Hepatocyte (in vitro differentiated cells): Measurements from ENCODE around the gene CACNA2D1. TPM values are rescaled to one million over a fixed set of nuclear protein-coding genes. Genes with fewer than 3 reads are reported as not detected.
A peak's percentile ranks its signal among the peaks of the same experiment; 100 is the strongest.

Experiments used
- DNase-seq: peaks from one replicate; pipeline ENCODE4 v3.0.0-alpha.2; 2016; ENCODE audit warnings: low spot score
- H2AFZ ChIP-seq: fragments of 200-600 bp; sonication (generic); 2 replicates; pipeline ENCODE4 v1.6.0; 2016; ENCODE audit warnings: antibody characterized with exemption, mild to moderate bottlenecking
- H3K27ac ChIP-seq: fragments of 200-600 bp; sonication (generic); 2 replicates; pipeline ENCODE4 v1.5.1; 2016; ENCODE audit warnings: mild to moderate bottlenecking
- H3K27me3 ChIP-seq: fragments of 200-600 bp; sonication (generic); 2 replicates; pipeline ENCODE4 v1.6.1; 2016
- H3K36me3 ChIP-seq: fragments of 200-600 bp; sonication (generic); replicated peaks from 2 replicates; pipeline ENCODE4 v1.5.1; 2016; ENCODE audit warnings: low read depth; ENCODE audit not compliant: insufficient read depth
- H3K4me1 ChIP-seq: fragments of 200-600 bp; sonication (generic); 2 replicates; pipeline ENCODE4 v1.5.1; 2016; ENCODE audit warnings: mild to moderate bottlenecking, moderate library complexity; ENCODE audit not compliant: insufficient read depth
- H3K4me2 ChIP-seq: fragments of 200-600 bp; sonication (generic); 2 replicates; pipeline ENCODE4 v1.6.0; 2016
- H3K4me3 ChIP-seq: fragments of 200-600 bp; sonication (generic); 2 replicates; pipeline ENCODE4 v1.5.1; 2016; ENCODE audit warnings: mild to moderate bottlenecking
- H3K79me2 ChIP-seq: fragments of 200-600 bp; sonication (generic); 2 replicates; pipeline ENCODE4 v1.6.0; 2017; ENCODE audit warnings: mild to moderate bottlenecking
- H3K9me2 ChIP-seq: fragments of 200-600 bp; sonication (generic); replicated peaks from 2 replicates; pipeline ENCODE4 v1.6.0; 2017; ENCODE audit warnings: mild to moderate bottlenecking; ENCODE audit not compliant: insufficient read depth
- H3K9me3 ChIP-seq: fragments of 200-600 bp; sonication (generic); 2 replicates; pipeline ENCODE4 v1.5.1; 2016; ENCODE audit warnings: low read depth, mild to moderate bottlenecking
- H4K20me1 ChIP-seq: fragments of 200-600 bp; sonication (generic); 2 replicates; pipeline ENCODE4 v1.6.0; 2016; ENCODE audit warnings: mild to moderate bottlenecking; ENCODE audit not compliant: insufficient read depth, poor library complexity, severe bottlenecking
- CTCF ChIP-seq: fragments of 200-600 bp; sonication (generic); IDR thresholded peaks from 2 replicates; pipeline ENCODE4 v1.5.1; 2016; ENCODE audit warnings: antibody characterized with exemption, mild to moderate bottlenecking; ENCODE audit not compliant: poor library complexity
- EZH2 ChIP-seq: fragments of 200-600 bp; sonication (generic); IDR thresholded peaks from 2 replicates; pipeline ENCODE4 v1.6.1; 2016; ENCODE audit warnings: antibody characterized with exemption, mild to moderate bottlenecking, borderline replicate concordance
- EZH2phosphoT487 ChIP-seq: fragments of 200-600 bp; sonication (generic); IDR thresholded peaks from one replicate; pipeline ENCODE4 v1.6.1; 2018; ENCODE audit warnings: antibody characterized with exemption, mild to moderate bottlenecking, low read depth, moderate library complexity; ENCODE audit not compliant: unreplicated experiment, severe bottlenecking
- WGBS: methylation state at CpG from one replicate; pipeline ENCODE4 v1.1.6; 2016; ENCODE audit warnings: low lambda C conversion rate; ENCODE audit errors: missing lambda C conversion rate; 5-methylcytosine and 5-hydroxymethylcytosine counted together
- polyA plus RNA-seq: library from polyadenylated mRNA; unstranded; fragments of >200 nt; fragmentation: Nextera tagmentation; extraction: Ambion mirVana; gene quantifications from 2 replicates; pipeline ENCODE4 v1.2.1, GENCODE V29; 2016
- total RNA-seq: library from RNA; depleted of rRNA; stranded (reverse); fragments of >200 nt; gene quantifications from 2 replicates; pipeline ENCODE4 v1.2.3, GENCODE V29; 2014

Gene CACNA2D1
- total and polyA plus RNA-seq, 2 experiments from 2014 or later = 3.1 to 18.9 TPM

- Histone ChIP-seq H3K27ac (no peak overlapping the region), H3K9me3 (no peaks in the 10 kb centered on the region), H3K4me2 (no peak overlapping the region), H3K9me2 (no peaks in the 10 kb centered on the region), H3K36me3 (no peaks in the 10 kb centered on the region), H3K79me2 (no peaks in the 10 kb centered on the region), H4K20me1 (no peaks in the 10 kb centered on the region), H3K4me1 (no peaks in the 10 kb centered on the region), H3K4me3 (no peak overlapping the region), H3K27me3 (no peaks in the 10 kb centered on the region), H2AFZ (no peak overlapping the region)
- no peak for DNase-seq
- TF ChIP-seq EZH2 = no peak
- TF ChIP-seq EZH2phosphoT487 = no peak
- no peak for TF ChIP-seq CTCF
These were observed 97.7 kb downstream of the CACNA2D1 start for GRCh38 chr7:82345886-82346285.

- no peaks in the 10 kb centered on the region for H3K9me3 ChIP-seq
- H3K36me3 ChIP-seq = no peaks in the 10 kb centered on the region
- no peaks in the 10 kb centered on the region for H3K79me2 ChIP-seq
- no peak for TF ChIP-seq EZH2phosphoT487
- no peak for TF ChIP-seq EZH2
- TF ChIP-seq CTCF = no peak
- H2AFZ ChIP-seq = no peak overlapping the region
- H3K27ac ChIP-seq = no peak overlapping the region
- no peaks in the 10 kb centered on the region for H4K20me1 ChIP-seq
- no peaks in the 10 kb centered on the region for H3K27me3 ChIP-seq
- no peak overlapping the region for H3K4me2 ChIP-seq
- no peaks in the 10 kb centered on the region for H3K4me1 ChIP-seq
- no peaks in the 10 kb centered on the region for H3K9me2 ChIP-seq
- DNase-seq = no peak
- WGBS = 50% methylated on average over 1 of the region's 1 CpG
- H3K4me3 ChIP-seq = no peak overlapping the region
These were observed 99.9 kb downstream of the CACNA2D1 start for GRCh38 chr7:82343716-82344115.

GRCh38 chr7:82339958-82340357 lies 103.6 kb downstream of the CACNA2D1 start:
- WGBS = 100% methylated on average over 1 of the region's 1 CpG
- no peaks in the 10 kb centered on the region for H3K9me3 ChIP-seq
- H3K36me3 ChIP-seq = no peaks in the 10 kb centered on the region
- H3K9me2 ChIP-seq = no peaks in the 10 kb centered on the region
- H3K27me3 ChIP-seq = no peaks in the 10 kb centered on the region
- TF ChIP-seq CTCF (no peak), EZH2phosphoT487 (no peak), EZH2 (no peak)
- H3K27ac ChIP-seq = no peak overlapping the region
- H2AFZ ChIP-seq = no peak overlapping the region
- no peaks in the 10 kb centered on the region for H3K4me1 ChIP-seq
- H3K4me3 ChIP-seq = no peak overlapping the region
- no peak overlapping the region for H3K4me2 ChIP-seq
- DNase-seq = no peak
- no peaks in the 10 kb centered on the region for H4K20me1 ChIP-seq
- H3K79me2 ChIP-seq = no peaks in the 10 kb centered on the region

- DNase-seq = peak; percentile 26
- Histone ChIP-seq H3K79me2 (no peaks in the 10 kb centered on the region), H4K20me1 (no peaks in the 10 kb centered on the region), H3K4me3 (no peak overlapping the region), H3K9me3 (no peaks in the 10 kb centered on the region), H2AFZ (no peak overlapping the region), H3K4me2 (no peak overlapping the region), H3K27ac (no peak overlapping the region), H3K27me3 (no peaks in the 10 kb centered on the region), H3K36me3 (no peaks in the 10 kb centered on the region), H3K4me1 (no peaks in the 10 kb centered on the region), H3K9me2 (no peaks in the 10 kb centered on the region)
- WGBS = 94% methylated on average over 1 of the region's 1 CpG
- no peak for TF ChIP-seq EZH2phosphoT487
- no peak for TF ChIP-seq CTCF
- TF ChIP-seq EZH2 = no peak
These were observed 107.7 kb downstream of the CACNA2D1 start for GRCh38 chr7:82335927-82336326.
